Transverse colon (tissue), 4 donors: ENCODE data around the gene ENTPD1. TPM values are rescaled to one million over a fixed set of nuclear protein-coding genes. Genes with fewer than 3 reads are reported as not detected.

Source experiments
- DNase-seq: peaks from one replicate; pipeline ENCODE4 v3.0.0-alpha.2; 2019
- H3K27ac ChIP-seq, 4 donors: fragments of 200-600 bp; sonication (generic); 2 replicates each; pipeline ENCODE4 v1.5.1; 2016 to 2018; ENCODE audit warnings: inconsistent platforms in 4 of 4
- H3K27me3 ChIP-seq: fragments of 200-600 bp; sonication (generic); 2 replicates; pipeline ENCODE4 v1.5.1; 2017; ENCODE audit warnings: inconsistent platforms
- H3K36me3 ChIP-seq, 4 donors: fragments of 200-600 bp; sonication (generic); 2 replicates each; pipeline ENCODE4 v1.5.1; 2017 to 2019; ENCODE audit warnings: inconsistent platforms in 4 of 4
- H3K4me1 ChIP-seq, 4 donors: fragments of 200-600 bp; sonication (generic); 2 replicates each; pipeline ENCODE4 v1.5.1; 2017 to 2020; ENCODE audit warnings: inconsistent platforms in 4 of 4
- H3K4me3 ChIP-seq, 4 donors: fragments of 200-600 bp; sonication (generic); 1 replicate in 1 of 4; 2 replicates in 3 of 4; pipeline versions ENCODE4 v1.5.1 to v1.6.1; 2017 to 2019; ENCODE audit warnings: inconsistent platforms in 4 of 4
- H3K9me3 ChIP-seq, 2 donors: fragments of 200-600 bp; sonication (generic); 2 replicates each; pipeline ENCODE4 v1.5.1; 2017 to 2019; ENCODE audit warnings: inconsistent platforms in 2 of 2
- EP300 ChIP-seq: sonication (generic); formaldehyde crosslinking; IDR thresholded peaks from one replicate; pipeline ENCODE4 v1.6.1; 2017; ENCODE audit warnings: antibody characterized with exemption, low read depth
- POLR2A ChIP-seq: fragments of 450-650 bp; IDR thresholded peaks from one replicate; pipeline ENCODE4 v1.6.1; 2016; ENCODE audit warnings: antibody characterized with exemption, mild to moderate bottlenecking, moderate library complexity
- POLR2AphosphoS5 ChIP-seq, 3 donors: sonication (generic); formaldehyde crosslinking; IDR thresholded peaks; one replicate each; pipeline ENCODE4 v1.6.1; 2016; ENCODE audit warnings: antibody characterized with exemption in 3 of 3
- WGBS, 2 donors: methylation state at CpG; one replicate each; pipeline ENCODE4 v1.1.5; 2018; ENCODE audit warnings: low coverage in 1 of 2; 5-methylcytosine and 5-hydroxymethylcytosine counted together
- in situ Hi-C, 4 donors: fragments of 200-750 bp; cut with MboI; loops; one replicate each; pipeline versions ENCODE4 v1.15.0 to v1.15.1; 2017; ENCODE audit warnings: low sequenced_read_pairs in 3 of 4, low pct_ligation_motif_present in 1 of 4, low pct_unique_long_range_greater_than_20kb in 1 of 4
- intact Hi-C: fragments of 100-400 bp; cut with DNase I; formaldehyde crosslinking; loops from one replicate; pipeline ENCODE4 v1.15.1; 2023; ENCODE audit warnings: low total_unique reads
- total RNA-seq, 4 donors: library from RNA; depleted of rRNA; stranded (reverse); fragments of >200 nt; gene quantifications; one replicate each; pipeline ENCODE4 v1.1.0, GENCODE V29; 2016
- TF ChIP-seq, protein P1 (sequence below), 5 experiments: fragments of 200-600 bp in 3 of 5; fragments of 450-650 bp in 2 of 5; sonication (generic) in 3 of 5; IDR thresholded peaks; 1 replicate in 2 of 5; 2 replicates in 3 of 5; pipeline ENCODE4 v1.5.1; 2016 to 2017; ENCODE audit warnings: antibody characterized with exemption in 5 of 5, inconsistent platforms in 3 of 5, mild to moderate bottlenecking in 2 of 5, moderate library complexity in 1 of 5

ENTPD1 gene
- total RNA-seq, 4 donors from 2014 or later = 5.1 to 35.6 (median 11.0) TPM

DNA sequence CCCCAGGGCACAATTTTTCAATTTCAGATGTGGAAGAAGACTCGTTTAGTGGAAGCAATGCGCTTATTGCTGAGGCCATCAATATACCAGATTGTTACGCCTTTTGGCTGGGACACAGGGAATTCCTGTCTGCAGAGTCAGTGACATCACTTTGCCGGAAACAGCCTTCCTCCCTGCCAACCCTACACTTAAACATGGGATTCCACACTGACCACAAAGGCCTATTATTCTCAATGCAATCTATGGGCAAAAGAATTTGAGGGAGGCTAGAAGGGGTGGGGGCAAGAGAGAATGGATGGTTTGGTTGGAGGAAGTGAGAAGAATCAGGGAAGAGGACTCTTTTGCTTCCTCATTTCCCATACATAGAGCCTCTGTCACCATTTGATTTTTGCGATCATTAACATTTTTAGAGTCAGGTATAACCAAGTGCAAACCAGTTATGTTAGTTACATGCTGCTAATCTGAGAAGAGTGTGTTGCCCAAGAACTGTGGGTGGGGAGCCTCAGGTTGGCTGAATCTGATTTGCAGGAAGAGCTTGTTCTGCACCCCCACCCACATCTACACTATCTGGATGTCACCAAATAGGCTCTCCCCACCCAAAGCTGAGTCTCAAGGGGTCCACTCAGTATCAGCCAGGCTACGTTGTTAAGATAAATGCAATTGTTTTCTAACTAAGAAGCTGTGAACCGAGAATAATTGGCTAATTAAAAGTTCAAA, 58.2 kb downstream of the ENTPD1 start:
- DNase-seq = no peak
- Histone ChIP-seq H3K27ac (peak overlapping the region in 3 of 4 donors; percentile 6 to 53 (median 7)), H3K36me3 (no peaks in the 10 kb centered on the region), H3K4me3 (no peak overlapping the region), H3K9me3 (no peaks in the 10 kb centered on the region), H3K27me3 (no peaks in the 10 kb centered on the region), H3K4me1 (peaks cover 0 to 18% (median under 1%) of the 10 kb centered on the region in 4 donors)
- 54 to 57% methylated on average over 7 of the region's 7 CpGs for WGBS, 2 donors
- in situ Hi-C loops (no loop called here), intact Hi-C loops (no loop called here)
- TF ChIP-seq EP300 = no peak
- TF ChIP-seq, protein P1, sequence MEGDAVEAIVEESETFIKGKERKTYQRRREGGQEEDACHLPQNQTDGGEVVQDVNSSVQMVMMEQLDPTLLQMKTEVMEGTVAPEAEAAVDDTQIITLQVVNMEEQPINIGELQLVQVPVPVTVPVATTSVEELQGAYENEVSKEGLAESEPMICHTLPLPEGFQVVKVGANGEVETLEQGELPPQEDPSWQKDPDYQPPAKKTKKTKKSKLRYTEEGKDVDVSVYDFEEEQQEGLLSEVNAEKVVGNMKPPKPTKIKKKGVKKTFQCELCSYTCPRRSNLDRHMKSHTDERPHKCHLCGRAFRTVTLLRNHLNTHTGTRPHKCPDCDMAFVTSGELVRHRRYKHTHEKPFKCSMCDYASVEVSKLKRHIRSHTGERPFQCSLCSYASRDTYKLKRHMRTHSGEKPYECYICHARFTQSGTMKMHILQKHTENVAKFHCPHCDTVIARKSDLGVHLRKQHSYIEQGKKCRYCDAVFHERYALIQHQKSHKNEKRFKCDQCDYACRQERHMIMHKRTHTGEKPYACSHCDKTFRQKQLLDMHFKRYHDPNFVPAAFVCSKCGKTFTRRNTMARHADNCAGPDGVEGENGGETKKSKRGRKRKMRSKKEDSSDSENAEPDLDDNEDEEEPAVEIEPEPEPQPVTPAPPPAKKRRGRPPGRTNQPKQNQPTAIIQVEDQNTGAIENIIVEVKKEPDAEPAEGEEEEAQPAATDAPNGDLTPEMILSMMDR (IDR thresholded peaks at IDR 0.05) = no peak
- TF ChIP-seq POLR2A = no peak
- TF ChIP-seq POLR2AphosphoS5 (IDR thresholded peaks at IDR 0.05) = no peak

DNA sequence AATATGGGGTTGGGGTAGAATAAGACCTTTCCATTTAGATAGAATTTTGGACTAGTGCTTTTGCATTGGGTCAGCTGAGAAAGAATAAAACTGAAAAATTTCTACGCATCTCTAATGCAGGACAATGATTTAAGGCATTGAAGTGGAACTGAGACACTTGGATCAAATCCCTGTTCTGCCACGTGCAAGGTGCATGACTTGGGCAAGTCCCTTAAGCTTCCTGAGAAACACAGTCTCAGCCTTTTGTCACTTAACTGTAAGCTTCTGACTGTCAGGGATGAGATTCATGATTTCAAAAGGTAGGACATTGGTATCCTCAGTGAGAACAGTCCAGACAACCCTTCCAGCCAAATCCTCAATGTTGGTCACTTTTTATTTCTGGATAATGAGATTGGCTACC, 59.2 kb downstream of the ENTPD1 start:
- Histone ChIP-seq H3K36me3 (no peaks in the 10 kb centered on the region), H3K27me3 (no peaks in the 10 kb centered on the region), H3K4me1 (peaks cover 0 to 22% (median 1%) of the 10 kb centered on the region in 4 donors), H3K4me3 (no peak overlapping the region), H3K27ac (no peak overlapping the region), H3K9me3 (no peaks in the 10 kb centered on the region)
- TF ChIP-seq, protein P1 (IDR thresholded peaks at IDR 0.05) = no peak
- TF ChIP-seq EP300 (no peak), POLR2A (no peak), POLR2AphosphoS5 (IDR thresholded peaks at IDR 0.05) (no peak)
- in situ Hi-C loops (no loop called here), intact Hi-C loops (no loop called here)
- DNase-seq = no peak
- 71 to 85% methylated on average over 2 of the region's 2 CpGs for WGBS, 2 donors

DNA sequence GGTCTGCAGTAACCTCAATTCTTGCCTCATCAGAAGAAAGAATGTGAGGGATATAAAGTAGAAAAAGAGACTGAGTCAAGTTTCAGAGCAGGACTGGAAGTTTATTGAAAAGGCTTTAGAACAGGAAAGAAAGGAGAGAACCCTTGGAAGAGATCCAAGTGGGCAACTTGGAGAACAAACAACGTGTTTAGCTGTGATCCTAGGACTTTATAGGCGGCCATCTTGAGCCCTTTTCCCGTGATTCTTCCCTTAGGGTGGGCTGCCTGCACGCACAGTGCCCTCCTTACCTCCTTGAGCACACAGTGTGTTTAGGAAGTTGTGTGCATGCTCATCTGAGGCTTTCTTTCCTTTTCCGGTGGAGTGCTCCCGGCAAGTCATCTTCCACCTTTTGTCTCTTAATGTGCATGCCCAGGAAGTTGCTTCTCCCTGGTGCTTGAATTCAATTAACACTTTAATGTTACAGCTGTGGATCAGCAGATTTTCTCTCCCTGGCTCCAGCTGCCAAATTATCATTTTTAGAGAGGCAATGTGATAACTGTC, 59.8 kb downstream of the ENTPD1 start:
- 78 to 81% methylated on average over 5 to 6 of the region's 6 CpGs for WGBS, 2 donors
- DNase-seq = no peak
- H3K4me1 ChIP-seq = peaks cover 0 to 25% (median 1%) of the 10 kb centered on the region in 4 donors
- no peak overlapping the region for H3K4me3 ChIP-seq
- H3K27ac ChIP-seq = no peak overlapping the region
- no peaks in the 10 kb centered on the region for H3K36me3 ChIP-seq
- no peaks in the 10 kb centered on the region for H3K9me3 ChIP-seq
- intact Hi-C loops (no loop called here), in situ Hi-C loops (no loop called here)
- H3K27me3 ChIP-seq = no peaks in the 10 kb centered on the region
- TF ChIP-seq EP300 = no peak
- no peak for TF ChIP-seq POLR2A
- TF ChIP-seq POLR2AphosphoS5 (IDR thresholded peaks at IDR 0.05) = no peak
- TF ChIP-seq, protein P1 (IDR thresholded peaks at IDR 0.05) = no peak

DNA sequence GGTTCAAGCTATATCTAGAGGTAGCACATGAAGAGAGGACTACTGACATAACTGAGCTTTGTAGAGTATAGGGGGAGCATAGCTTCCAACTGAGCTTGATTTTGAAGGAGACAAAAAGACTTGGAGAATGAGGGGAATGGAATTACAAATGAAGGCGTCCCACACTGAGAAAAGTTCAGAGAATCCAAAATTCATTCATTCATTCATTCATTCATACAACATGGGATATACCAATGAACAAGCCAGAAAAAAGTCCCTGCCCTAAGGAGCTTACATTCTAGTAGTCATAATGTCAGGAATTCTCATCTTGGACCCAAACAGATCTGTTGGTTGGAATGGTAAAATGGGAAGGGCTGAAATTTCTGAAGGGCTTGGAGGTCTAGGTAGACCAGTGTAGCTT, 62.0 kb downstream of the ENTPD1 start:
- in situ Hi-C loops (no loop called here), intact Hi-C loops (no loop called here)
- Histone ChIP-seq H3K9me3 (no peaks in the 10 kb centered on the region), H3K27me3 (no peaks in the 10 kb centered on the region), H3K27ac (peak overlapping the region in 2 of 4 donors; percentile 13 to 28), H3K4me1 (peaks cover 0 to 25% (median 1%) of the 10 kb centered on the region in 4 donors), H3K4me3 (no peak overlapping the region), H3K36me3 (no peaks in the 10 kb centered on the region)
- TF ChIP-seq EP300 (no peak), POLR2AphosphoS5 (IDR thresholded peaks at IDR 0.05) (no peak), POLR2A (no peak)
- TF ChIP-seq, protein P1 (IDR thresholded peaks at IDR 0.05) = no peak
- no peak for DNase-seq
- WGBS, 2 donors = 77 to 96% methylated on average over 1 of the region's 1 CpG
